C4-2B (cell line): Measurements from ENCODE around the gene CCR9.

Source experiments
- CTCF ChIP-seq: fragments of 450-650 bp; conservative IDR thresholded peaks from 2 replicates; pipeline ENCODE4 v1.5.1; 2017; ENCODE audit warnings: mild to moderate bottlenecking
- ZFX ChIP-seq: fragments of 450-650 bp; IDR thresholded peaks from 2 replicates; pipeline ENCODE4 v1.6.1; 2017

GRCh38 chr3:45914362-45915058 is 28.2 kb downstream of the CCR9 start:
- TF ChIP-seq CTCF (no peak), ZFX (no peak)
